H54 (cell line): ENCODE results near the gene SNAP29.
"Not testable (repeated sequence)": the region's sequence is repeated elsewhere in the genome, so short reads cannot be mapped to it uniquely, and the experiment has no call there.

ENCODE experiments used
- DNase-seq: peaks from one replicate; pipeline ENCODE4 v3.0.0; 2011; ENCODE audit warnings: low spot score, mixed read lengths; ENCODE audit not compliant: insufficient read length
- FAIRE-seq: peaks from 3 replicates; lab custom pipeline; 2011; peaks lifted over from hg19 to GRCh38; lab: Jason Lieb, UNC
- POLR2A ChIP-seq: IDR thresholded peaks from 2 replicates; pipeline ENCODE4 v1.6.1; 2011; ENCODE audit warnings: low read depth, mild to moderate bottlenecking, low read length

SNAP29 gene

GRCh38 chr22:20885557-20886323 is 26.9 kb downstream of the SNAP29 start:
- DNase-seq (peak; percentile 73), FAIRE-seq (peak; percentile 72)
- TF ChIP-seq POLR2A, result no peak

GRCh38 chr22:20887375-20887774 is 28.6 kb downstream of the SNAP29 start:
- TF ChIP-seq POLR2A, result no peak
- DNase-seq (no peak), FAIRE-seq (no peak)

- DNase-seq, result no peak
- no peak for FAIRE-seq
- TF ChIP-seq POLR2A, result no peak
These were observed 30.4 kb downstream of the SNAP29 start for GRCh38 chr22:20889025-20889704.

- no peak for DNase-seq
- no peak for TF ChIP-seq POLR2A
These were observed 31.2 kb downstream of the SNAP29 start for GRCh38 chr22:20889904-20890540.

GRCh38 chr22:20890975-20891374 is 32.2 kb downstream of the SNAP29 start:
- DNase-seq, result no peak
- no peak for FAIRE-seq
- TF ChIP-seq POLR2A, result no peak

More at GRCh38 chr22:20889904-20890540, 31.2 kb downstream of the SNAP29 start:
- FAIRE-seq, result no peak

GRCh38 chr22:20897737-20898136 is 38.9 kb downstream of the SNAP29 start:
- not testable (repeated sequence) for FAIRE-seq, DNase-seq

GRCh38 chr22:20899827-20900423 is 41.1 kb downstream of the SNAP29 start:
- DNase-seq (no peak), FAIRE-seq (no peak)
- TF ChIP-seq POLR2A, result no peak

GRCh38 chr22:20901093-20902033 is 42.6 kb downstream of the SNAP29 start:
- FAIRE-seq, result not testable (repeated sequence)

GRCh38 chr22:20903093-20903492 is 44.3 kb downstream of the SNAP29 start:
- TF ChIP-seq POLR2A, result no peak
- no peak for DNase-seq

More at GRCh38 chr22:20901093-20902033, 42.6 kb downstream of the SNAP29 start:
- DNase-seq, result not testable (repeated sequence)

GRCh38 chr22:20904008-20904979 is 45.5 kb downstream of the SNAP29 start:
- no peak for TF ChIP-seq POLR2A
- DNase-seq (no peak), FAIRE-seq (peak; percentile 82)

More at GRCh38 chr22:20903093-20903492, 44.3 kb downstream of the SNAP29 start:
- no peak for FAIRE-seq

GRCh38 chr22:20904980-20905355 is 46.2 kb downstream of the SNAP29 start:
- no peak for TF ChIP-seq POLR2A
- no peak for DNase-seq
- no peak for FAIRE-seq
